ENCODE measurements around the gene SGCG.
"Not testable (repeated sequence)": the region's sequence is repeated elsewhere in the genome, so short reads cannot be mapped to it uniquely, and the experiment has no call there.

The SGCG gene

GRCh38 chr13:23289917-23290357, 109.2 kb downstream of the SGCG start:
- TF ChIP-seq CTCF (IDR thresholded peaks at IDR 0.05; ENCODE audit: low read depth, low read length) (no peak), POLR2A (IDR thresholded peaks at IDR 0.05; ENCODE audit: extremely low read depth, insufficient read length) (no peak), MAX (IDR thresholded peaks at IDR 0.05; ENCODE audit: low read depth, low read length) (no peak), MYC (IDR thresholded peaks at IDR 0.05; ENCODE audit: low read depth, low read length) (no peak)
- DNase-seq (ENCODE audit: low read depth) = no peak
- no peak overlapping the region for H3K4me3 ChIP-seq (ENCODE audit: low read depth, low read length)

- DNase-seq (ENCODE audit: low read depth) = no peak
- TF ChIP-seq MAX (IDR thresholded peaks at IDR 0.05; ENCODE audit: low read depth, low read length) = no peak
- no peak for TF ChIP-seq MYC (IDR thresholded peaks at IDR 0.05; ENCODE audit: low read depth, low read length)
- TF ChIP-seq CTCF (IDR thresholded peaks at IDR 0.05; ENCODE audit: low read depth, low read length) = no peak
- TF ChIP-seq POLR2A (IDR thresholded peaks at IDR 0.05; ENCODE audit: extremely low read depth, insufficient read length) = no peak
- no peak overlapping the region for H3K4me3 ChIP-seq (ENCODE audit: low read depth, low read length)
Observed at GRCh38 chr13:23292586-23292985, 111.8 kb downstream of the SGCG start.

GRCh38 chr13:23314837-23315236, 134.1 kb downstream of the SGCG start:
- H3K4me3 ChIP-seq (ENCODE audit: low read depth, low read length); DNase-seq (ENCODE audit: low read depth): not testable (repeated sequence)

GRCh38 chr13:23319883-23320224, 139.1 kb downstream of the SGCG start:
- DNase-seq (ENCODE audit: low read depth) = no peak
- no peak overlapping the region for H3K4me3 ChIP-seq (ENCODE audit: low read depth, low read length)
- no peak for TF ChIP-seq POLR2A (IDR thresholded peaks at IDR 0.05; ENCODE audit: extremely low read depth, insufficient read length)
- TF ChIP-seq MYC (IDR thresholded peaks at IDR 0.05; ENCODE audit: low read depth, low read length) = no peak
- no peak for TF ChIP-seq CTCF (IDR thresholded peaks at IDR 0.05; ENCODE audit: low read depth, low read length)
- no peak for TF ChIP-seq MAX (IDR thresholded peaks at IDR 0.05; ENCODE audit: low read depth, low read length)

- no peak for DNase-seq (ENCODE audit: low read depth)
- no peak for TF ChIP-seq MAX (IDR thresholded peaks at IDR 0.05; ENCODE audit: low read depth, low read length)
- TF ChIP-seq CTCF (IDR thresholded peaks at IDR 0.05; ENCODE audit: low read depth, low read length) = no peak
- no peak for TF ChIP-seq POLR2A (IDR thresholded peaks at IDR 0.05; ENCODE audit: extremely low read depth, insufficient read length)
- TF ChIP-seq MYC (IDR thresholded peaks at IDR 0.05; ENCODE audit: low read depth, low read length) = no peak
- no peak overlapping the region for H3K4me3 ChIP-seq (ENCODE audit: low read depth, low read length)
Observed at GRCh38 chr13:23320926-23321534, 140.3 kb downstream of the SGCG start.

- DNase-seq (ENCODE audit: low read depth) = no peak
- H3K4me3 ChIP-seq (ENCODE audit: low read depth, low read length) = no peak overlapping the region
- TF ChIP-seq MYC (IDR thresholded peaks at IDR 0.05; ENCODE audit: low read depth, low read length) (no peak), POLR2A (IDR thresholded peaks at IDR 0.05; ENCODE audit: extremely low read depth, insufficient read length) (no peak), CTCF (IDR thresholded peaks at IDR 0.05; ENCODE audit: low read depth, low read length) (no peak), MAX (IDR thresholded peaks at IDR 0.05; ENCODE audit: low read depth, low read length) (no peak)
Observed at GRCh38 chr13:23321535-23322241, 140.9 kb downstream of the SGCG start.
